ENCODE measurements around the gene PLCL2.

PLCL2 gene

DNA sequence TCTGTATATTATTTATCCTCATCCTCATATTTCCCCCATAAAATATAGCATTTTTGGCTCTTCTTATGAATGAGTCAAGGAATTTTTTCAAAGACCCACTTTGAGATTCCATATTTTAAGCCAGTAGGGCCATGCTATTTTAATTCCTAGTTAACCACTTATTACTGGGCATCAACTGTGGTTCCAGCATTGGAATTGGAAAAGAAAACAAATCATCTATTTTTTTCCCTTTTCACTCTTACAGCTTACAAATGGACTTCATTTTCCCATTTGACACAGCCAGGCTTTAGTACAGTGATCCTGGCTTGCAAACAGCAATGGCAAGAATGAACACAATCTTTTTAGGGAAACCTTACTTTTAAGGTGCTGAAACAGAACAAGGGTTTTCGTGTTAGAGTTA lies 19.4 kb upstream of the PLCL2 start:
- H3K4me3 ChIP-seq (ENCODE audit: low read depth, low read length) = no peak overlapping the region
- TF ChIP-seq, protein P1, sequence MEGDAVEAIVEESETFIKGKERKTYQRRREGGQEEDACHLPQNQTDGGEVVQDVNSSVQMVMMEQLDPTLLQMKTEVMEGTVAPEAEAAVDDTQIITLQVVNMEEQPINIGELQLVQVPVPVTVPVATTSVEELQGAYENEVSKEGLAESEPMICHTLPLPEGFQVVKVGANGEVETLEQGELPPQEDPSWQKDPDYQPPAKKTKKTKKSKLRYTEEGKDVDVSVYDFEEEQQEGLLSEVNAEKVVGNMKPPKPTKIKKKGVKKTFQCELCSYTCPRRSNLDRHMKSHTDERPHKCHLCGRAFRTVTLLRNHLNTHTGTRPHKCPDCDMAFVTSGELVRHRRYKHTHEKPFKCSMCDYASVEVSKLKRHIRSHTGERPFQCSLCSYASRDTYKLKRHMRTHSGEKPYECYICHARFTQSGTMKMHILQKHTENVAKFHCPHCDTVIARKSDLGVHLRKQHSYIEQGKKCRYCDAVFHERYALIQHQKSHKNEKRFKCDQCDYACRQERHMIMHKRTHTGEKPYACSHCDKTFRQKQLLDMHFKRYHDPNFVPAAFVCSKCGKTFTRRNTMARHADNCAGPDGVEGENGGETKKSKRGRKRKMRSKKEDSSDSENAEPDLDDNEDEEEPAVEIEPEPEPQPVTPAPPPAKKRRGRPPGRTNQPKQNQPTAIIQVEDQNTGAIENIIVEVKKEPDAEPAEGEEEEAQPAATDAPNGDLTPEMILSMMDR (IDR thresholded peaks at IDR 0.05; ENCODE audit: control insufficient read depth, extremely low read depth, insufficient read depth) = no peak
- no peak for DNase-seq (ENCODE audit: low read depth)

DNA sequence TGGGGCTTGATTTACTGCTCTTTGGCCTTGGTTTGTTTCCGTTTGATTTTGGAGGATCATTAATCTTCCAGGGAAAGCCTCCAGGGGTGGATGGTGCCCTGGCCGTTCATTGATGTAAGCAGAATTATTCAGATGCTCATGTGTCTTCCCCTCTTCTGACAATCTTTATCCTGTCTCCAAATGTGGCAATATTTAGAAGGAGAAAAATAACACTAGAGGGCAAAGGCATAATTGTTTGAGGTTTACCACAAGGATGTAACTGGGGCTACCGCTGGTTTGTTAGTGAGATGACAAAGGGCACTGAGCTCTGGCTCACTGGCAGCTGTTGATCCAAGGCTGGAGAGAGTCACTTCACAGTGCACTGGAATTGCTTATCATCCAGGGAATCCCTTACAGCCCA lies 18.2 kb upstream of the PLCL2 start:
- no peak overlapping the region for H3K4me3 ChIP-seq (ENCODE audit: low read depth, low read length)
- TF ChIP-seq, protein P1 (IDR thresholded peaks at IDR 0.05; ENCODE audit: control insufficient read depth, extremely low read depth, insufficient read depth) = no peak
- no peak for DNase-seq (ENCODE audit: low read depth)

DNA sequence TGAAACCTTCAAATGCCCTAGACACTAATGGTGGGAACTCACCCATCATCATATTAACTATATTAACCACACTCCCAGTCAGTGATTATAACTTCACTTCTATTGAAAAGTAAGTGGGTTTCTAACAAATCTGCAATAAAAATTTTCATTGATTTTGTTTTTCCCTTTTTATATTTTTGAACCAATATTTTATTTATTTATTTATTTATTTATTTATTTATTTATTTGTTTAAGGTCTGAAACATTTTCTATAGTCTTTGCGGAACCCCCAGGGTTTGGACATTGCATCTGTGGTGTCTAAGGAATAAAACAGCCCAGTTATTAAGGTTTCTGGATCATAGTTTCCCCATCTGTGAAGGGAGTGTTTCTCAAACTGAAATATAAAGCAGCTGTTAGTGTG lies 16.2 kb upstream of the PLCL2 start:
- no peak overlapping the region for H3K4me3 ChIP-seq (ENCODE audit: low read depth, low read length)
- DNase-seq (ENCODE audit: low read depth) = no peak
- TF ChIP-seq, protein P1 (IDR thresholded peaks at IDR 0.05; ENCODE audit: control insufficient read depth, extremely low read depth, insufficient read depth) = no peak

DNA sequence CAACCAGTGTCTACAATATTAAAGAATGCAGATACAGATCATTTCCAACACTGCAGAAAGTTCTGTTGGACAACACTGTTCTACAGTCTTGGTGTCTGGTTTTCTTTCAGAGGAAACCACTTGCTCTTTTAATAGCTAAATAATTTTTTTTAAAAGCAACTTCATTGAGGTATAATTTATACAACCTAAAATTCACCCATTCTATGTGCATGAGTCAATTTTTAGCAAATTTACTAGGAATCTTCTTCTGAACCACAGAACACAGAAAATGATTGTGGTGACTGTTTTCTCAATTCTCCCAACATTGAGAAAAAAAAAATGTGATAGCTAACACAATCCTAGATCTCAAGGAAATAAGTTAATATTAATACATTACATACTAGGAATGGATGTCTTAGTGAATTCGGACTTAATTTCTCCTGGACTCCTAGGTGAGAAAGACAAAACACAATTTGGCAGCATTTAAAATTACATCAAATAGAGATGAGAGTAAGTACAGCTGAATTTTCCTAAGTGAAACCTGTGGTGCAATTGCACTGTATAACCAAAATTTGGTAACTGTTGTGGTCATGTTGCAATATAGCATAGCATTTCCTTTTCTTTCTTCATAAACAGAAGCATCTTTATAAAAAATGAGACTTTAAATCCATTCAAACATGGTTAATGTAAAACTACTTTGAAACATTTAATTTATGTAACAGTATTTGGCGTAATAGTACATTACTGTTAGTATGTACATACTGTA lies 15.3 kb upstream of the PLCL2 start:
- no peak overlapping the region for H3K4me3 ChIP-seq (ENCODE audit: low read depth, low read length)
- TF ChIP-seq, protein P1 (IDR thresholded peaks at IDR 0.05; ENCODE audit: control insufficient read depth, extremely low read depth, insufficient read depth) = no peak
- DNase-seq (ENCODE audit: low read depth) = no peak

DNA sequence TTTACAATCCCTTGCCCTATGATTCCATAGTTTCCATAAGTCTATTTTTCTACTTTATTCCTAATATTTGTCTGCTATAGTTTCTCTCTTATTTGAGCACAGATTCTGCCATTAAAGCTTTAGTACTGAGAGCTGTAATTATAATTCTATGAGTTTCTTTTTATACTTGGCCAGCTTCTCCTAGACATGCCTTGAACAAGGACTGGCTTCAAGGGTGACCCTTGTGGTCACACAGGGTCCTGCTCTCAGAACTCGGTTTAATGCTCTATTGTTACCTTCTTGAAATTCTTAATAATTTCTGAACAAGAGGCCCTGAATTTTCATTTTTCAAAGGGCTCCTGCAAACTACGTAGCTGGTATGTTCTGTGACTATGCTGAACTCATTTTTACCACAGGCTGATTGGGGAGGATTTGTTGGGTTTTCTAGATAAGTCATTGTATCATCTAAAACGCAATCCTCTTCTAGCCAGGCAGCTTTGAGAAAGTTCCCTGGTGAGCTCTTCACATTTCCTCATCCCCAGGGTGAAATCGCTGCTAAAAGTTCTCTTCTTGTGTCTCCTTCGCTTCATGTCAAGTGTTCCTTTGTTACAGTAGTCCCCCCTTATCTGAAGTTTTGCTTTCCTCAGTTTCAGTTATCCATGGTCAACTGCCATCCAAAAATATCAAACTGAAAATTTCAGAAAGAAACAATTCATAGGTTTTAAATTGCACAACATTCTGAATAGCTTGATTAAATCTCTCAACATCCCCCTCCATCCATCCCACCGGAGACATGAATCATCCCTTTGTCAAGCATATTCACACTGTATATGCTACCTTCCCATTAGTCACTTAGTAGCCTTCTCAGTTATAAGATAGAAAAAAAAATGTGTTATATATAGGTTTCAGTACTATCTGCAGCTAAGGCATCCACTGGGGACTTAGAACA lies 12.6 kb upstream of the PLCL2 start:
- no peak for DNase-seq (ENCODE audit: low read depth)
- TF ChIP-seq, protein P1 (IDR thresholded peaks at IDR 0.05; ENCODE audit: control insufficient read depth, extremely low read depth, insufficient read depth) = no peak
- no peak overlapping the region for H3K4me3 ChIP-seq (ENCODE audit: low read depth, low read length)

DNA sequence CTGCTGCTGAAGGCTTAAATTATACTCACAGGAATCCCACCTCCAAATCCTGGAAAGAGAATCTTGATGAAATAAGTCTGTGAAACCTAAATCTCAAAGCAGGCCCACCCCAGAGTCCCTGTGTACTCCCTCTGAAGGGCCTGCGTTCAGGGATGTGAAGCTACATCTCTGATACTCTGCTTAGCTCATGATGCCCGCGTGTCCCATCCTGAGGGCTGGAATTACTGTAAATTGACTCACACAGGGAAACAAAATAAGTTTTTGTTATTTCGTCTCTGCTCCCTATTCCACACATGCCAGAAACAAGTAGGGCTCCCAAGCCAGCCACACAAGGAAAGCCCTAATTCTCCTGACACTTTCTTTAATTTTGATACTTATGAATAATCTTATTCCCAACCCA lies 10.9 kb upstream of the PLCL2 start:
- DNase-seq (ENCODE audit: low read depth) = no peak
- H3K4me3 ChIP-seq (ENCODE audit: low read depth, low read length) = no peak overlapping the region
- TF ChIP-seq, protein P1 (IDR thresholded peaks at IDR 0.05; ENCODE audit: control insufficient read depth, extremely low read depth, insufficient read depth) = no peak
